ENCODE measurements around the gene TBCCD1. TPM values are rescaled to one million over a fixed set of nuclear protein-coding genes. Genes with fewer than 3 reads are reported as not detected.

TBCCD1 gene, protein sequence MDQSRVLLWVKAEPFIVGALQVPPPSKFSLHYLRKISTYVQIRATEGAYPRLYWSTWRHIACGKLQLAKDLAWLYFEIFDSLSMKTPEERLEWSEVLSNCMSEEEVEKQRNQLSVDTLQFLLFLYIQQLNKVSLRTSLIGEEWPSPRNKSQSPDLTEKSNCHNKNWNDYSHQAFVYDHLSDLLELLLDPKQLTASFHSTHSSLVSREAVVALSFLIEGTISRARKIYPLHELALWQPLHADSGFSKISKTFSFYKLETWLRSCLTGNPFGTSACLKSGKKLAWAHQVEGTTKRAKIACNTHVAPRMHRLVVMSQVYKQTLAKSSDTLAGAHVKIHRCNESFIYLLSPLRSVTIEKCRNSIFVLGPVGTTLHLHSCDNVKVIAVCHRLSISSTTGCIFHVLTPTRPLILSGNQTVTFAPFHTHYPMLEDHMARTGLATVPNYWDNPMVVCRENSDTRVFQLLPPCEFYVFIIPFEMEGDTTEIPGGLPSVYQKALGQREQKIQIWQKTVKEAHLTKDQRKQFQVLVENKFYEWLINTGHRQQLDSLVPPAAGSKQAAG
- 41.3 TPM for total RNA-seq

DNA sequence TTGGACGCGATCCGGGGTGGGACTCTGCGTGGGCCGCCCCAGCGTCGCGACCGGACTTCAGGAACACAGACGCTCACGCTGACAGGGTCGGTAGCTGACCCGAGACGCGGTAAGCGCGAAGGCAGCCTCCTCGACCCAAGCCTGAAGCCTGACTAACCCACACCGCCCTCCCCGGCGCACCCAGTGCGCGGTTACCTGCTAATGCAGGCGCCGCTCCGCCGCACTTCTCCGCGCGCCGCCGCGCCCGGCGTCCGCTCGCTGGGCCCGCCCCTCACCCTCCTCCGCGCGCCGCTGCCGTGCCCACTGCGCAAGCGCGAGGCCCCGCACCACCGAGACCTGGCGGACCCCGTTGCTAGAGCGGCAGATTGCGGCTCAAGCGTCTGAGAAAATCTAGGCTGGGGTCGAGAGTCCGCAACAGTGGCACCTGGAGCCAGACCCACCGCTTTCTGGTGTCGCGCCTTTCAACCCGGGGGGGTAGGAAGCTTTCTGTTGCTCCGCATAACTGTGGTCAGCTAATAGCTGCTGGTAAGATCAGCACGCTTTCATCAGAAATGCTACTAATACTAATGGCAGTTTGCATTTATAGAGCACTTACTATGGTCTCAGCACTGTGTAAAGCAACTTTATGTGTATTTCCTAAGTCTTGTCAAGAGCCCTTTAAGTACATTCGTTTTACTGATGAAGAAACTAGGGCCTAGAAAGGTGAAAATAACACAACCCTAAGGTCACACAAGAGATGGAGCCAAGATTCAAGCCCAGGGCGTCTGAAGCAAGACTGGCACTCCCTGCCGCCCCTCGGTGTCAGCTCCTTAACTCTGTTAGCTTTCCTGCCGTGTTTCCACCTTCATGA is at the start of gene TBCCD1:
Gene TBCCD1 (minus strand): TSS at position 268 of the 850 bp plus-strand sequence. CDS start 3,010 bp downstream, outside the sequence.

DNA sequence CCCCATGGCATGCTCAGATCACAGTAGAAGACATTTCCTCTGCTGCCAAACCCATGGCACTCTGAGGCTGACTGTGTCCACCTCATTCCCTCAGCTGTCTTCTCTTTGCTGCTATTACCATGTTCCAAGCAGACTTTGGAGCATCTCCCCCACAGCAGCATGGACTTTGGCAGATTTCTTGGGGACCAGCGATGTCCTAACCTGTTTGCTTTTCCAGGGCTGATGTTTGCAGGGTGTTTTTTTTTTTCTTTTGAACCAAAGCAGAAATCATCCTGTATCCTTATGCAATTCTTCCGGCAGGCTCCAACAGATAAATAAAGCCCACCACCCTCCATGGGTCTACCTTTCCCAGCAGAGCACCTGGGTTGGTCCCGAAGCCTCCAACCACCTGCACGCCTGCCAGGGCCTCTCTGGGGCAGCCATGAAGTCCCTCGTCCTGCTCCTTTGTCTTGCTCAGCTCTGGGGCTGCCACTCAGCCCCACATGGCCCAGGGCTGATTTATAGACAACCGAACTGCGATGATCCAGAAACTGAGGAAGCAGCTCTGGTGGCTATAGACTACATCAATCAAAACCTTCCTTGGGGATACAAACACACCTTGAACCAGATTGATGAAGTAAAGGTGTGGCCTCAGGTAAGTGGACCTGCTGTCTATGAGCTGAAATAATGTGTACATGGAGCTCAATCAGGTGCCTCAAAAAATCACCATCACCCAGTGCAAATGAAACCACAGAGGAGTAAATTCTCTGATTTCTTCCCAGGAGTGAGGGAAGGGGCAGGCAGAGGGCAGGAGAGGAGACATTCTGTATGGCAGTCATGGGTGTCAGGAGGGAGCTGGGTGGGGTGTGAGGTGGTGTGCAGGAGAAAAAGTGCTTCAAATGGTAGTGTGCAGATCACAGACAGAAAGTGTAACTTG is 45.8 kb upstream of the TBCCD1 start, which contains the start of gene AHSG:
Gene AHSG (plus strand): TSS at position 340 of the 916 bp plus-strand sequence. CDS start 82 bp downstream, at position 422.

DNA sequence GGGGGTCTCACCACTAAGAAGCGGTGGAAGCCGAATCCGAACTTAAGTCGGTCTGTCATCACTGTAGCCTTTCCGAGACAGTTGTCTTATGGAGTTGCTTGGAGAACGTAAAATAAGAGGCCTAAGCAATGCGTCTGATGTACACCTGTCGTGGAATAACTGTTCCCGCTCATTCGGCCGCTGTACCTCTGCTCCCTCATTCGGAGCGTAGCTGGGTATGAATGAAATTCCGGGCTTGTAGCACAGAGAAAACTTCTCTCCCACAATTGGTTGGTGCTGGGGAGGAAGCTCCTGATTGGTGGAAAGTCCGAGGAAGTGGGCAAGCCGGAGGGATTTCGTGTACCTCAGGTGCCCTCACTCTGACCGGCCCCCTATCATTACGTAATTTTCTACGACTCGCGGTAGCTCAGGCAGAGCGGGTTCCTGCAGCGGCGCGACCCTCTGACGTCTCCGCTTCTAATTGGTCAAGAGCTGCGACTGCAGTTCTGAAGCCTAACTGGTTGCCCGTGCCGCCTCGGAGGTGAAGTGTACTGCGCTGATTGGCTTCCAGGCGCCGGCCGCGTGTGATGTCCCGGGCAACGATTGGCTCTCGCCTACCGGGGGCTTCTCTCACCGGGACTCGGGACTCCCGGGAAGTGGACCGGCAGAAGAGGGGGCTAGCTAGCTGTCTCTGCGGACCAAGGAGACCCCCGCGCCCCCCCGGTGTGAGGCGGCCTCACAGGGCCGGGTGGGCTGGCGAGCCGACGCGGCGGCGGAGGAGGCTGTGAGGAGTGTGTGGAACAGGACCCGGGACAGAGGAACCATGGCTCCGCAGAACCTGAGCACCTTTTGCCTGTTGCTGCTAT is 3.2 kb upstream of the TBCCD1 start, which contains the start of gene DNAJB11:
Gene DNAJB11 (plus strand): TSS at position 625 of the 845 bp plus-strand sequence. CDS start 178 bp downstream, at position 803.

DNA sequence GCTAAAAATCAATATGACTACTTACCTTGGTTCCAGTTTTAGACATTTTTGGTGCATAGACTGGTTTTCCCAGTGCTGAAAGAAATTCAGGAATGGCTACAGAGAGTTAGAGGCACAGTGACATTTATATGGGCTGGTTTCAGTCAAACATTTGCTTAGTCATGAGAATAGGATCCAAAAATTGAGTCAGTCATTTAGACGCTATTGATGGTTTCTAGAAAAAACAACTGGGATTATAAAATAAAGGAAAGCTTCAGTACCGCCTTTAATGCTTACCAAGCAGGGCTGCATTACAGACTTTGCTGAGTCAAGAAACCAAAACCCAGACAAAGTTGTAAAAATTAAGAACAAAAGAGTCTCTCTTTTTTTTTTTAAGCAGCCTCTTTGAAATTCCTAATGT is 22.9 kb downstream of the TBCCD1 start, which contains the start of gene CRYGS:
Gene CRYGS (minus strand): TSS at position 100 of the 400 bp plus-strand sequence. CDS start 54 bp downstream, at position 46.

Other genes with a start within 250 kb of the TBCCD1 start
- 10.6 TPM for gene DGKG, start 205.1 kb downstream of the TBCCD1 start, total RNA-seq
- gene CRYGS, start 23.0 kb downstream of the TBCCD1 start, total RNA-seq: 7.2 TPM
- gene DNAJB11, start 3.4 kb upstream of the TBCCD1 start, total RNA-seq: 33.2 TPM
- 0.63 TPM for gene AHSG, start 45.7 kb upstream of the TBCCD1 start, total RNA-seq
- gene FETUB, start 73.1 kb upstream of the TBCCD1 start, total RNA-seq: not detected
- gene HRG, start 98.7 kb upstream of the TBCCD1 start, total RNA-seq: not detected
- gene KNG1, start 150.0 kb upstream of the TBCCD1 start, total RNA-seq: not detected
- gene EIF4A2, start 216.2 kb upstream of the TBCCD1 start, total RNA-seq: 1,078 TPM
- gene RFC4, start 239.1 kb upstream of the TBCCD1 start, total RNA-seq: 37.6 TPM

All from parietal lobe (tissue), 1 donor.